ENCODE results near the gene LETM1.

LETM1 gene

DNA sequence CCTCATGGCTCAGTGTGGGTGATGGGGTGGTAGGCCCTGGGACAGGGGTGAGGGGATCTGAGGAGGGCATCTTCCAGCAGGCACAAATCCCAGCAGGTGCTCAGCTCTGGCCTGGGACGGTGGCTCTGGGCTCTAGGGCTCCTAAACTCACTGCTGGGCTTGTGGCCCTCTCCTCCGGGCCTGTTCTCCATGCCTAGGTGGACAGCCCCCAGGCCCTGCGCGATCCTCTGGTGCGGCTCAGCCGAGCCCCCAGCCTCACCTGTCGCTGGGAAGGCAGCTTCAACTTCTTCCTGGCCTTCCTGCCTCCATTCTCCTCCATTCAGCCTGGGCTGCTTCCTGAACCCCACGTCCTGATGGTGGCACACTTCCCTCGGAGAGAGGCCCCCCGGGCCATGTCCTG lies 82.2 kb downstream of the LETM1 start:
- DNase-seq = no peak

DNA sequence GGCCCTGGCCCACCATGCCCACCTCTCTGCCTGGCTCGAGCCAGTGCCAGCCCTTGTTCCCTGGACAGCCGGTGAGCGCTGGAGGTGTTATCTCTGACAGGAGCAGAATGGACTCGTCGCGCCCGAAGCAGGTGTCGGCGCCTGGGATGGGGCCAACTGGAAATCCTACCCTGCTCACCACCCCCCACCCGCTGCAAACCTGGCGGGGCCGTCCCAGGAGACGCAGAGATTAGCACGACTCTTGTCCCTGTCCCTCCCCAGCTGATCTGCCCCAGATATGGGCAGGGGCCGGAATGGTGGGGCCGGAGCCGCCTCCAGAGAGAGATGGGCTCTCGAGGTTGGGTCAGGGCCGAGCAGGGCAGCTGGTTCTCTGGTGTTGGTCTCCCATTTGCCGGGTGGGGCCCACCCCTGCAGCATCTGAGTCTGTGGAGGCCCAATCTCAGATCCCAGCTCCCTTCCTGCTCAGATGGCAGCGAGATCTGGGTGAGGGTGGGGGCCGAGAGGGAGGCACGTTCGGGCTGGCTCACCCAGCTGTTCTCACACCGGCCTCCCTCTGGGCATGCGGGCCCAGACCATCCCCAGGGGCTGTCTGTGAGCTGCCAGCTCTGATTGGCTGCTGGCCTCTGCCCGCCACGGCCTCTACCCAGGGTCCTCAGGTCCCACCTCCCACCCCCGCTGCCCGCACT lies 83.0 kb downstream of the LETM1 start:
- DNase-seq = no peak

DNA sequence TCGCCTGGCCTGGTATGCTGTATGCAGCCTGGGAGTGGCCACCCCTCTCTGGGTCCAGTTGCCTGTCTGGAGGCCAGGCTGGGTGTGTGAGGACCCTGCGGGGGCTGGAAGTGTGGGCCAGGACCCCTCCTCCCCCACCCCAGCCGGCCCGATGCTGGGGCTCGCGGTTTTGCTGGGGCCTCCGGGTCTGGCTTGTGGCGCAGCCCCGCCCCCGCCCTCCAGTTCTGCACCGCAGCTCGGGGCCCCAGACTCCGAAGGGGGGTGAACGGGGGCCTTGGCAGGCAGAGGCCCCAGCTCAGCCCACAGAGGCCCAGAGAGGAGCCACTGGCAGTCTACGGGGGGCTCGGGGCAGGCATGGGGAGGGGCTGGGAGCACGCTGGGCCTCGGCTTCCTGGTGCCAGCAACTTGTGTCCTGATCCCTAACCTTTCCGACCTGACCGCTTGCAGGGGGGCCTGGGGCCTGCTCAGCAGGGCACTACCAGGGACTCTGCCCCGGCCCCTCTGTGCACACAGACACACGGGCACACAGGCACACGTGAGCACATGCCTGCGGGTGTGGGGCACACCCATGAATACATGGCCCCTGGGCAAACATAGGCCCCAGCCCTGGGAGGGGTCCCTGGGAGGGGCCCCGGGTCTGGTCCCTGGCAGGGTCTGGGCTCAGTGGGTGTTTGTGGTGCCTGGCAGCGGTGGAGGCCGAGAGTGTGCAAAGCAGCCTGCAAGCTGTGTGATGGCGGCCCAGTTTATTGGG lies 84.2 kb downstream of the LETM1 start:
- DNase-seq = no peak

DNA sequence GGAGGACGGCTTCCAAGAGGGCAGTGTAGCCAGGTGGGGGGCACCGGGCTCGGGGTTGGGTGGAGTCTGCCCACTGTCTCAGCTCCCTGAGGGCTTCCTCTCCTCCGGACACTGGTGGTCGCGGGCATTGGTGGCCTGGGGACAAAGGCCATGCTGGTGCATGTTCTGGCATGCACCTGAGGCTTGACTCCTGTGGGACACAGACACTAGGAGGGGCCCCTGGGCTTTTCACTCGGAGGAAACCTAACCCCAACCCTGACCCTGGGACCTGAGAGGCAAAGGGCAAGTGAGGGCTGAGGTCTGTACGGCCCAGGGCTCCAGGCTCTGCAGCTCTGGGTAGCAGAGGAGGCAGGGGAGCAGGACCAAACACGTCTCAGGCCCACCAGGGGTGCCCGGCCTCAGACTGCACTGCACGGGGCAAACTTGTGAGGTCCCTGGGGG lies 85.1 kb downstream of the LETM1 start:
- DNase-seq = no peak

DNA sequence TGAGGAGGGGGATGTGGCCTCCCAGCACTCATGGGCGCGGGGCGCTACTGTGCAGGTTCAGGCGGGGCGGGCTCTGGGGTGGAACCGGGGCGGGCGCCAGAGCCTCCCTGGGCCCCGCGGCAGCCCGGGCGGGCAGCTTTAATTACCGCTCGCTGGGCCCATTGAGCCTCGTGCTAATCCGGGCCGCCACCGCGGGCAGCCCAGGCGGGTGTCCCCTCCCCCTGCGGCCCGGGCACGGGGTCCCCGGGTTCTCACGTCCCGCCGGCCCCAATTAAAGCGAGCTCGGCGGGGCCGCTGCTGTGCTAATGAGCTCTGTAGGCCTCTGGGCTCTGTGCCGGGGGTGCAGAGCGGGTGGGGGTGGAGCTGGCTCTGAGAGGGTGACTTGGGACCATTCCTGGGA lies 85.7 kb downstream of the LETM1 start:
- DNase-seq = no peak

DNA sequence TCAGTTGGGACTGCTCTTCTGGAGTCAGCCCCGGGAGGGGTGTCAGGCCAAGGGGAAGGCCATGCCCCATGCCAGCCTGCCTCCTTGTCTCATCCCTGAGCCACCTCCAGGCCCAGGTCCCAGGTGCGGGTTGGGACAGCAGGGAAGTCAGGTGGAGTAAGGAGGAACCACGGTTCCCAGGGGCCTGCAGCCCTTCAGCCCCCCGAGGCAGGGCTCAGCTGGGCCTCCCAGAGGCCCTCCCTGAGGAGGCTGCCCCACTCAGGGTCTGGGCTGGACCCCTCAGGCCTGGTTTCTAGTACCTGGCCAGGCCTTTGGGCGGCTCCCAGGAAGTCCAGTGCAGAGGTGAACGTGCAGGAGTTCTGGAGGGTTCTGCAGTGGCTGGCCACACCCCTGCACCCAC lies 86.3 kb downstream of the LETM1 start:
- DNase-seq = no peak

DNA sequence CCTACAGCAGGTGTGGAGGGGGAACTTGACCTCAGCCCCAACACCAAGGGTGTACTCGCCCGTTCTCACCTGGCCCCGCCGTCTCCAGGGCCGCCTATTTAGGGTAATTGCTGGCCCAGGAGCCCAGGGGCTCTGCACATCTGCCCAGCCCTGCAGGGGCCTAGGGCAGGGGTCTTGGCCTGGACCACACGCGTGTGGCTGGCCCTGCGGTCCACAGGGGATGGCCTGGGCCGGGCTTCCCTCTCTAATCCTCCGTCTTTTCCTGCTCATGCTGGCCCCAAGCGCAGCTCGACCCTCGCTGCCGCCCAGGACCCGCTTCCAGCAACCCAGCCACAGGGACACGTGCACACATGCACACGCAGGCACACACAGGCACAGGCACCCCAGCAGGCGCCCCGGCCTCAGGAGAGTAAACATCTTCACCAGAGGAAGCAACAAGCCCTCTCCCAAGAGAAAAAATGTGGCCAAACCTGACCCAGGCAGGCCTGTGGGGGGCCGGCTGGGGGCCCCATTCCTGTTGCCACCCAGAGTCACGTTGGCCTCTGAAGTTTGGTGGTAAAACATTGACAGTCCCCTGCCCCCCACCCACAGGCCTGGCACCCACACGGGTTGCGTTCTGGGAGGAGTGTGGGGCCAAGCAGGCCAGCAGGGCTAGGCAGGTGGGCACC lies 87.5 kb downstream of the LETM1 start:
- DNase-seq = no peak

DNA sequence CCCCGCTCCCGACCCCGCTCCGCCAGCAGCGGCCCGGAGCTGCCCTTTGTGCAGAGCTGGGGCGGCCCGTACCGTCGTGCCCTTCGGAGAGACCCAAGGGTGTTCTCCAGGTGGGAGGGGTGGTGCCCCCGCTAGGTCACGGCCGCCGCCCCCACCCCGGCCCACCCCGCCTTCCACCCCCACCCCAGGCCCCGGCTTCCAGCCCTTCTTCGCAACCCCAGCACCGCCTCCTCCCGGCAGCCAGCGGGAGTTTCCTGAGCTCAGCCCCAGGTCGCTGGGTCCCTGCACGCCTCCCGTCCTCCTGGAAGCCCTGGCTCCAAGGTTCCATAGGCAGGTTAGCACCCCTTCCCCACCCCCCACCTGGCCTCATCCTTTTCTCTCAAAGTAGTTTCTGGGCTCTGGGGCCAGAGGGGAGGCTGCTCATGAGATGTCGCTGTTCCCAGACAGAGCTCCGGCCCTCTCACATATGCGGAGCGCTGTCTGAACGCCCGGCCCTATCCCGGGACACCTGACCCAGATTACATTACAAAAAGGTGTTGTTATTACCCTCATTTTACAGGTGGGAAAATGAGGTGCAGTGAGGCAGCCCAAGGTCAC lies 88.1 kb downstream of the LETM1 start:
- DNase-seq = peak; percentile 36

DNA sequence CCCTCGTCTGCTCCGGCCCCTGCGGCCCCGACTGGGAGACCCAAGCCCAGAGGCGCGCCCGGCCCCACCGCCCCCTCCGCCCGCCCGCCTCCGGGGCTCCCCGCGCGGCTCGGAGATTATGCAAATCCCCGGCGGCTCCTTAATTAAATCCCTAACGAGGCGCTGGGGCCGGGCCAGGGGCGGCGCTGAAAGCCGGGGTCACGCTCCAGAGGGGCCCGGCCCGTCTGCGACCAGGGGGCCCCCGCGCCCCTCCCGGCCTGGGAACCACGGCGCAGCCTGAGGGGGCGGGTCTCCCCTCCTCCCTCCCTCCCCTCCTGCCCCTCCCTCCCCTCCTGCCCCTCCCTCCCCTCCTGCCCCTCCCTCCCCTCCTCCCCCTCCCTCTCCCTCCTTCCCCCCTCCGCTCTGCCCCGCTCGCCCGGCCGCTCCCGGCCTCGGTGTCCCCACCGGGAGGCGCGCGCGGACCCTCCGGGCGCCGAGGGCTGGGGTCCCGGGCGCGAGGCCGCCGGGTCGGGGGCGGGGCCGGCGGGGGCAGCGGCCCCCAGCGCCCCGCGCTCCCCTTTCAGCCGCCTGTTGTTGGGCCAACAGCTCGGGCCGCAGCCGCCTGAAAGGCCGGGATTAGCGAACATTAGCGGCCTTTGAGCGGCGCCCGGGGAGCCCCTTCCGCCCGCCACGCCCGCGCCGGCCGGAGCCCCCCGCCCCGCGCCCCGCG lies 88.7 kb downstream of the LETM1 start:
- peak; percentile 30 for DNase-seq

DNA sequence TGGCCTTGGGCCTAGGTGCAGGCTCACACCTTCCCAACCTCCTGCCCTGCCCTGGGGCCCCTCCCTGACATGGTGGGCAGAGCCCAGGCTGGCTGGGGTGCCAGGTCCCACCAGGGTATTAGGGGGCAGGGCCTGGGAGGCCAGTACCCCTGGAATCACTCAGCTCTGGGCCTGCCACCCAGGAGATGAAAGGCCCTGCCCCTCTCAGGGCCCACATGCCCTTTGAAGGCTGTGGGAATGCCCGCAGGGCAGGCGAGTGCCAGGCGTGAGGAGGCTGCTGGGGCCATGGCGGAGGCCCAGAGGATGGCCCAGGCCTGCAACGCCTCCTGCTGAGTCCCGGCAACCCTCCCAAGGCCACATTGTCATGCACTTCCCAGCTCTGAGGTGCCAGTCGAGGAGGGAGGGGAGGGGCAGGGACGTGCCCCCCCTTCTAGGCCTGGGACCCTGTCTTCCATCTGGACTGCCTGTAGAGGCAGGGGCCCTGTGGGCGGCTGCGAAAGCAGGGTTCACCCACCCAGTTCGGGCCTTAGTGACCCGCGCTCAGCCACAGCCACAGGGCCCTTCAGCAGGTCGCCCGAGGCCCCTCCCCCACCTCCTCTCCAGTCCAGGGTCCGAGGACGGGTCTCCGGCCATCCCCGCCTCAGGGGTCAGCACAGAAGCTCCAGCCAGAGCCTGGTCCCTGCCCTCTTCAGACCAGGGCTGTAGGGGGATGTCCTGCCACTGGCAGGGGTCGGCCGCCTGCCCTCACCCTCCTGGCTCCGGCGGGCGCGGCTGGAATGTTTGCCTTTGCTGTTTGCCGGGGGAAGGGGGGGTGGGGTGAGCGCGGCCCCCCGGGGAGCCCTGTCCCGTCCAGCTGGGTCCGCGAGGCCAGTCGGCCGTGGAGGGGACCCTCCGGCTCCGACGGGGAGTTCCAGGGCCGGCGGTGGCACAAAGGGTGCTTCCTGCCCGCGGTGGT lies 89.6 kb downstream of the LETM1 start:
- DNase-seq = no peak

DNA sequence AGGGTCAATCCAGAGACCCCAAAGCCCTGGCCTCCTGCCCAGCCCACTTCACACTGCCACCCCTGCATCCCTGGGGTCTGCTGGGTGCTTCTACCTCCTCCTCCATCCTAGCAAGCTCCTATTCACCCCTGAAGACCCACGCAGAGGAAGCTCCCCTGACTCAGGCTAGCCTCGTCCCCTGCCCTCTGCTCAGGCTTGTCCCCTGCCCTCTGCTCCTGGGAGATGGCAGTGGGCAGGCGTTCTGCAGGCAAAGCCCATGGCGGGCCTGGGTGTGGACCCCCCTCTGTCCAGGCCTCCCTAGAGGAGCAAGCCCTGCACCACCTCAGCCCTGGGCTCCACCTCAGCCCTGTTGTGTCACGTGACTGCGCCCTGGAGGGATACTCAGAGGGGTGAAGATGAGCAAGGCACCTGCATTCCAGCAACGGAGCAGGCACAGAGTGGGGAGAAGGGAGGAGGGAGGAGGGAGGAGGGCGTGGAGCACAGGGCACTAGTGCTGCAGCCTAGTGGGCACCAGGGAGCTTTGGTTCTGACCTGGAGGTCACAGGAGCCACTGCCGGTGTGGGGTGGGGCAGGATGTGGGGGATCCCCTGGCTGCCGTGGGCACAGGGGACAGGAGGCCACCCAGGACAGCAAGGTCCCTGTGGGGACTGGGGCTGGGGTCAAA lies 90.4 kb downstream of the LETM1 start:
- DNase-seq = no peak

DNA sequence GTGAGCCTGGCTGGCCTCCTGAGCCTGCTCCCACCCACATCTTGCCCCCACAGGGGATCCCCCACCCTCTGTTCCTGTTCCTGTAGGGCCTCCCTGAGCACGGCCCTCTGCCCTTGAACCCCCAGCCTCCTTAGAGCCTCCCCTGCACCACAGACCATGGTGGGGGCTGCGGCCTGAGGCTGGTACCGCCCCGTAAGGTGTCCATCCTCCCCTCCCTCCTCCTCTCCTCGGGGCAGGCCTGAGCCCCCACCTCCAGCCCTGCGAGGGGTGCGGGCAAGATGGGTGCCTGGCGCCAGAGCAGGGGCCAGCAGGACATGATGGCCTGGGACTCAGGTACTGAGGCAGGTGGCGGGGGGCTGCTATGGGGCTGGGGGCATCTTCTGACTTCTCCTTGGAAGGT lies 91.3 kb downstream of the LETM1 start:
- DNase-seq = no peak

DNA sequence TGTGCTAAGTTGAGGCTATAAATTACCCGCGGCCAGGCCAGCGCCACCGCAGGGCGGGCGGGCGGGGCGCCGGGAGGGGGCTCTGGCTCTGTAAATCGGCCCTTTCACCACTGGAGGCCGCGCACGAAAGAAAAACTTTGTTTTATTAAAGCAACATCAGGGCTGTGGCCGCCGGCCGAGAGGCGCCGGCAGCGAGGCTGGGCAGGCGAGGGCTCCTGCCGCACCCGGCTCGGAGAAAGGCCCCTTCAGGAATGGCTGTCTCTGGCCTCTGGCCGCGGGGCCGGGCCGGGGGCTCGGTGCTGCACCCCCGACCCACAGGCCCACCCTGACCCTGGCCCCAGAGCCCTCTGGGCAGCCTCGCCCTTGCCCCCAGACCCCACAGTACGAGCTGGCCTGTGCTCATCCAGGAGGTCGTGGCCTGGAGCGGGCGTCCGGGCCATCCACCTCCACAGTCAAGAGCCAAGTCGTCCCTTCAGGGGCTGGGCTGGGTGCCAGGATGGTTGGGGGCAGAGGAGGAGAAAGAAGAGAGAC lies 92.3 kb downstream of the LETM1 start:
- DNase-seq = peak; percentile 48

DNA sequence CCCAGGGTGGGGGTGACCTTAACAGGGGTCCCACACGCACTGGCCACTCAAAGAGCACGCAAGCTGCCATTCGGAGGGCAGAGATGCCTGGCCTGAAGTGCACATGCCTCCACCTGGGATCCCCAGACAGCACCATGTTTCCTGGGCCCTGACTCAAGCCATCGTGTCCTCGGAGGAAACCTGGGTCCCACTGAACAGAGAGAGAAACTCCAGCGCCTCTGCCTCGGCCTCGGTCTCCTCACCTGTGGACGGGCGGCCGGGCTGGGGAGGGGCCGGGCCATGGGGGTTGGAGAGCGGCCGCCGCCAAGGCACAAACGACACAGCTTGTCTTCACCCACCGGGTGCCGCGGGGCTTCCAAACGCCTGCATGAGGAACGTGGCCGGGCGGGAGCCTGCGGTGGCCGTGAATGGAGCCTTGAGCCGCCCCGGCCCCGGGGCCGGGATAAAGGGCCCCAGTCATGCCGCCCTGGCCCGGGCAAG lies 92.8 kb downstream of the LETM1 start:
- DNase-seq = no peak

DNA sequence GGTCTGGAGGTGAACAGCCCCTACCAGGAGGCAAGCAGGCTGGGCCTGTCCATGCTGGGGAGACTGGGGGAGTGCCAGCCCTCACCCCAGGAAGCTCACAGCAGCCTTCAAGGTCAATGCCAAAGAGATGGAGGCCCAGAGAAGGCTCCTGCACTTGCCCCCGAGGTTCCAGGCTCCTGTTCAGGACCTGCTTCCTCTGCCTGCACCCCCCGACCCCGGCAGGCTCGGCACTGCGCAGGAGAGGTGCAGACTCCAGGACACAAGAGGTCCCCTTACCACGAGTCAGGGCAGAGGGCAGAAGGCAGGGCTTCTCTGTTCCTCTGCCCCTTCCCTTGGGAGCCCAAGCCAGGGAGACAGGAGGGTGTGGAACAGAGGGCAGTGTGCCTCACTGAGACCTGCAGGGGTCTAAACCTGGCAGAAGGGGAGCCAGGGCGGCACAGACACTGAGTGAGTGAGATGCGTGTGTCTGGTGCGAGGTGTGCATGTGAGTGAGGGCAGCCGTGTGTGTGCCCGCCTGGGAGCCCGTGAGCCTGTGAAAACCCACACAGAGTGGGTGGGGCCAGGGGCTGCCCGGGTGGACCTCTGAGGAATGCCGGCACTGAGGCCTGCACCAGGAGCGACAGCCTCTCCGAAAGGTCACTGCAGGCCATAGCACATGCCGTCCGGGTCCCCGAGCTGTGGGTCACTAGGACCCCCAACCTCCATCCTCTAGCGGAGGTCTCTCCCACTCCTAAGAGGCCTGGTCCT lies 93.5 kb downstream of the LETM1 start:
- DNase-seq = no peak

Data from fibroblast of skin of right biceps (primary cell).